ENCODE results near the gene MYOCOS.
"Not testable (repeated sequence)": the region's sequence is repeated elsewhere in the genome, so short reads cannot be mapped to it uniquely, and the experiment has no call there.

MYOCOS gene

DNA sequence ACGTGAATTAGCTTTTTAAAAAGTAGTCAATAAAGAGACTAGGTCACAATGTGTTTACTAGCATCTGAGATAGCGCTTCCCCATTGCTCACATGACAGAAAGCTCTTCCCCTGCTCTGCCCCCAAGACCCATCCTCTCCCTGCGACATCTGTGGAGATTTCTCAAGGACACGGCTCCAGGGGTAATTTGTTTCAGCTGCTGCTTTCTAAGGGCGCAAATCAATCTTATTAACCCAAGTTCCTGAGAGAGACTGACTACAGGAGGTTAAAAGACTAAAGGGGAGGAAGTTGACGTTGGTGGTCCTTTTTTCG lies at the start of gene MYOCOS:
TSS of gene MYOCOS (plus strand) at position 92 of the 311 bp plus-strand sequence. CDS start 1,641 bp downstream, outside the sequence.
- no peak for DNase-seq (ENCODE audit: low read depth, low spot score)

DNA sequence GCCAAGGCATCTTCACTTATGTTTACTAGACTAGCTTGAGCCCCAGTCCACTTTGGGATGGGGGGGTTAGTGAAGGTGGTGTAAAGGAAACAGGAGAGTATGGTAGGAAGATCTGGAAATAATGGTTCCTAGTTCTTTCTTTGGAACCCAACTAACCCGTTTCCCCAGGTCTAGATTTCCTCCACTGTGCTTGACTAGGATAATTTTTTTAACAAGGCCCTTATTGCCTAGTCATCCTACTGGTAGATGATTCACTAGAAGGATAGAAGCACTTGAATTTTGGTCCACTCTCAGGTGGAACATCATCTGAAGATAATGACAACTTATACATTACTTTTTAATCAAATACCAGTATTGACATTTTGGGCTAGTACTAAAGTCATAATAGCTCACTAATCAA lies 45.9 kb upstream of the MYOCOS start:
- no peak for DNase-seq (ENCODE audit: low read depth, low spot score)

GRCh38 chr1:171581226-171581625 lies 40.8 kb upstream of the MYOCOS start:
- DNase-seq (ENCODE audit: low read depth, low spot score): no peak

GRCh38 chr1:171581766-171582165 lies 40.3 kb upstream of the MYOCOS start:
- no peak for DNase-seq (ENCODE audit: low read depth, low spot score)

DNA sequence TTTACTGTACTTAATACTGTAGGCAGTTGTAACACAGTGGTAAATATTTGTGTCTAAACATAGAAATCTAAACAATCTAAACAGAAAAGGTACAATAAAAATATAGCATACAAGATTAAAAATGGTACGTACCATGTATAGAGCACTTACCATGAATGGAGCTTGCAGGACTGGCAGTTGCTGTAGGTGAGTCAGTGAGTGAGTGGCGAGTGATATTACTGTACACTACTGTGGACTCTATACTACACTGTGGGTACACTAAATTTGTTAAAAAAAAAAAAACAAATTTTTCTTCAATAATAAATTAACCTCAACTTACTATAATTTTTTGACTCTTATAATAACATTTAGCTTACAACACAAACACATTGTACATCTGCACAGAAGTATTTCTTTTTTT lies 39.5 kb upstream of the MYOCOS start:
- no peak for DNase-seq (ENCODE audit: low read depth, low spot score)

- no peak for DNase-seq (ENCODE audit: low read depth, low spot score)
These were observed 38.3 kb upstream of the MYOCOS start for GRCh38 chr1:171583591-171584201.

DNA sequence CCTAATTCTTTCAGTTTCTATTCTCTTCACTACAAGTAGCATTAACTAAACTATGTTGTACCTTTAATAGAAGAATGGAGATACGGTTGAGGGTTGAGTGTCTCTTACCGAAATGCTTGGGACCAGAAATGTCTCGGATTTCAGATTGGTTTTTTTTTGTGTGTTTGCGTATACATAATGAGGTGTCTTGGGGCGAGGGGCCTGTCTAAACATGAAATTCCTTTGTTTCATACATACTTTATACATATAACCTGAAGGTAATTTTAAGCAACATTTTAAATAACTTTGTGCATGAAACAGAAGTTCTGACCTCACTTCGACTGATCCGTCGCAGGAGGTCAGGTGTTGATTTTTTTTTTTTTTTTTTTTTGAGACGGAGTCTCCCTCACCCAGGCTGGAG lies 36.3 kb upstream of the MYOCOS start:
- no peak for DNase-seq (ENCODE audit: low read depth, low spot score)

- no peak for DNase-seq (ENCODE audit: low read depth, low spot score)
These were observed 33.8 kb upstream of the MYOCOS start for GRCh38 chr1:171588230-171588629.

DNA sequence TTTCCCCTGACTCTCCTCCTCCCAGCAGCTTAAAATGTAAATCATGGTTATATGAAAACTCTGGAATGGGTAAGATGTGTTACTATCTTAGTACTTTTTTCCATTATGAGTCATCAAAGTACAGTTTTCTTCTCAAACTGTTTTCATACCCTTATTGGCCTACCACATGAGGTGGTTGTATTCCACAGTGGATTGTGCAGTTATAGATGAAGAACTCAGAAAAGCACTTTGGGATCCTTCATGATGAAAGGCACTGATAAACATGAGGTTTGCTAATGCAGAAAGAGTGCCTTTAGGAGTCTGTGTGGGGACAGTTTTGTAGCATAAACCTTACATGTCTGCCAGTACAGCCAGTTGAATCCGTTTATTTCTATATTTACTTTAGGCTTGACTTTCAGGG lies 32.0 kb upstream of the MYOCOS start:
- no peak for DNase-seq (ENCODE audit: low read depth, low spot score)

DNA sequence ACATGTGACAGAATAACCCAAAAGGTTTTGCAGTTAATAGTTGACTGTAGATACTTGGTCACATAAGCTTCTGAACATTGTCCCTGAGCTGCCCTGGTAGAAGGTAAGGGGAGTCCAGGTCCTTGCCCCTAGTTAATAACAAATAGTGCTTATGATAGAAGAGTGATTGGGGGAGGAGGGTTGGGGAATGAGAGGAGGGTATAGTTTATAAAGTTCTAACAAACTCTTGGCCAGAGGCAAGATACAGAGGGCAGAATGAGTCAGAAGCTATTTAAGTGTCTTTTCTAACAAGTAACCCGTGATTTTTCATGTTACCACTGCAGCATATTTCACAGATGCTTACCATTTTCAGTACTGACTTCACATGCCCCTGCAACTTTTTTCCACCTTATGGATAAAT lies 26.7 kb upstream of the MYOCOS start:
- DNase-seq (ENCODE audit: low read depth, low spot score): no peak

DNA sequence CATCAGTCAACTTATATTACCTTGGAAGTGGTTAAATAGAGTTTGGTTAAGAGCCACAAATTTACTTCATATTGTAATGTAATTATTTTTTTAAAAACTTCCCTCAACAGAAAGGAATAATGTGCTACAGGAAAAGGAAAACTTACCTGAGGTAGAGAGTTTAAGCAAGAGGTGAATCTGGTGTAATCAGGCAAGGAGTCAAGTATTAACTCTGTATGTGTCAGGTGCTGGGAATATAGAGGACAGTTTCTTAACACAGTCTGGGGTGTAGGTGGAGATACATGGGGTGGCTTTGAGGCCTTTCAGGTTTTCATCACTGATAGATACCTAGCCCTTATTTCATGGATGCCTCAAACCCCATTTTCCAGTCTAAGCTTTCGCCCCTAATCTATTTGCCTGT lies 25.9 kb upstream of the MYOCOS start:
- no peak for DNase-seq (ENCODE audit: low read depth, low spot score)

DNA sequence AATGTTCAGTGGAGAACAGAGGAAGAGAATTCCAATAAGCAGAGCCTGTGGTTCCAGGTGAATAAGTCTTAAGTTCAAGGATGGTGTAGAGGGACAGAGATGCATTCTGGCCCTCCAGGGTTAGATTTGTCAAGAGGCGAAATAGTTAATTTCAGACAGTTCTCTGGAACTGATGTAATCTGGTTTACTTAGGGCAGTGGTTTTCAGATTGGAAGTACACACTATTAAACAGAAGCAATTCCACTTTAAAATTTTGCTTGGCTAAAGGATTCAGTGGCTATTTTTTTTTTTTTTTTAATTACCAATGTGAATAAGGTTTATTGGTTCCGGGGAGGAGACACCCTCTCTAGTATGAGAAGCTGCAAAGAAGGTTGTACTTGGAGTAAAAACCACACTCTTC lies 25.3 kb upstream of the MYOCOS start:
- no peak for DNase-seq (ENCODE audit: low read depth, low spot score)

DNA sequence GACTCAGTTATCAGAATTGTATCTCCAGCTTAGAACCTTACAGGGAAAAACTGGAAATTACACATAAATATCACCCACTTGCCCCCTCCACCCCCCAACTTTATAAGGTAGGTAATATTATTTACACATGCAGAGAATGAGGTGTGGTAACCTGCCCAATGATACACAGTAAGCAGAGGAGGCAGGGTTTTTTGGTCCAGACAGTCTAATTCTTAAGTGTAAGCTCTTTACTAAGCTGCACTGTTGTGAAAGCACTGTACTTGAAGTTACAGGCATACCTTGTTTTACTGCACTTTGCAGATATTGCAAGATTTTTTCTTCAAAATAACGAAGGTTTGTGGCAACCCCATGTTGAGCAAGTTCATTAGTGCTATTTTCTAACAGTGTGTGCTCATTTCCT lies 24.8 kb upstream of the MYOCOS start:
- DNase-seq (ENCODE audit: low read depth, low spot score): no peak

DNA sequence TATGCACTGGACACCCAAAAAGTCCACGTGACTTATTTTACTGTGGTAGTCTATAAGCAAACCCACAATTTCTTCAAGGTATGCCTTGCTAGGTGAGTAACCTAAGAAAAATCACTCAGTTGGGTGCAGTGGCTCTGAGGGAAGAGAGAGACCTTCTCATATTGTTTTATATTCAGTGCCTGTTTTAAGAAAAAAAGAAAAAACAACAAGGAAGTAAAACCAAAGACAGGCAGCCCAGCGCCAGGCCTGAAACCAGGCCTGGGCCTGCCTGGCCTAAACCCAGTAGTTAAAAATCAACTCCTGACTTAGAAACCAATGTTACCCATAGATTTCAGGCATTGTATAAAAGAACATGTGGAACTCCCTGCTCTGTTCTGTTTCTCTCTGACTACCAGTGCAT lies 21.7 kb upstream of the MYOCOS start:
- not testable (repeated sequence) for DNase-seq (ENCODE audit: low read depth, low spot score)

DNA sequence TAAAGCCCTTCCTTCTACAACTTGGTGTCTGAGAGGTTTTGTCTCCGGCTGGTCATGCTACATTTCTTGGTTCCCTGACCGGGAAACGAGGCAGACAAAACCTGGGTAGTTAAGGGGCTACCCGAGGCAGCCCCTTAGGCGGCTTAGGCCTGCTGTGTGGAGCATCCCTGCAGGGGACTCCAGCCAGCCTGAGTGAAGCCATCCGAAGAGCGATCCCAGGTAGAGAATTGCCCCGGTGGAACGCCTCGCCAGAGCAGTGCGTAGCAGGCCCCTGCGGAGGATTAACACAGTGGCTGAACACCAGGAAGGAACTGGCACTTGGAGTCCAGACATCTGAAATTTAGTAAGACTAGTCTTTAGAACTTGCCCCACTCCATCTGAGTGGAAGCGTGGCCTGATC lies 21.2 kb upstream of the MYOCOS start:
- DNase-seq (ENCODE audit: low read depth, low spot score): no peak

DNA sequence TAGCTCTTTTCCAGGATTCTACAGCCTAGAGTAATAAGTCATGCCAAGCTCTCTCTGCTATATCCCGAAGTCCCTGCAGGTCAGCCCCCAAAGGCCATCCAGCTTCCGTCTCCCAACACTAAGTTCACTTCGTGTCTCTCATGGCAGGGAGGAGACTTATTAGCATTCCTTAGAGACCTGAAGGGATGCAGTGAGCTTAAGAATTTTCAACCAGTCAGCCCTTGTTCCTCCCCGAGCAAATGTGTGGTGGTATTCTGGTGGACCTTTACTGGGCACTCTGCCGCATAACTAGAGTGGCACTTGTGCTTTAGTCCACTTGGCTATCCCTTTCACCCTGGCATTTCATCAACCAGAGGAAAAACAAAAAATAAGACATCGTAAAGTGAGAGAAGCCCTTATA lies 19.0 kb upstream of the MYOCOS start:
- DNase-seq (ENCODE audit: low read depth, low spot score): not testable (repeated sequence)

- no peak for DNase-seq (ENCODE audit: low read depth, low spot score)
These were observed 15.6 kb upstream of the MYOCOS start for GRCh38 chr1:171606402-171606941.

DNA sequence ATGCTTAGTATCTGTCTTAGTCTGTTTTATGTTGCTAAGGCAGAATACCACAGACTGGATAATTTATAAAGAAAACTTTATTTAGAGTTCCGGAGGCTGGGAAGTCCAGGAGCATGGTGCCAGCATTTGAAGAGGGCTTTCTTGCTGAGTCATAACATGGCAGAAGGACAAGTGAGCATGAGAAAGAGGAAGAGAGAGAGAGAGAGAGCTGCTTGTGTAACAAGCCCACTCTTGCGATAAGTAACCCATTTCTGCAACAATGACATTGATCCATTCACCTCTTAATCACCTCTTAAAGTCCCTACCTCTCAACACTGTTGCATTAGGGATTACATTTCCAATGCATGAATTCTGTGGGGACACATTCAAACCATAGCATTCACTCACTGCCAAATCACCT lies 11.7 kb upstream of the MYOCOS start:
- DNase-seq (ENCODE audit: low read depth, low spot score): no peak

- DNase-seq (ENCODE audit: low read depth, low spot score): no peak
These were observed 10.7 kb upstream of the MYOCOS start for GRCh38 chr1:171611306-171611705.

GRCh38 chr1:171613282-171613681 lies 8.8 kb upstream of the MYOCOS start:
- no peak for DNase-seq (ENCODE audit: low read depth, low spot score)

DNA sequence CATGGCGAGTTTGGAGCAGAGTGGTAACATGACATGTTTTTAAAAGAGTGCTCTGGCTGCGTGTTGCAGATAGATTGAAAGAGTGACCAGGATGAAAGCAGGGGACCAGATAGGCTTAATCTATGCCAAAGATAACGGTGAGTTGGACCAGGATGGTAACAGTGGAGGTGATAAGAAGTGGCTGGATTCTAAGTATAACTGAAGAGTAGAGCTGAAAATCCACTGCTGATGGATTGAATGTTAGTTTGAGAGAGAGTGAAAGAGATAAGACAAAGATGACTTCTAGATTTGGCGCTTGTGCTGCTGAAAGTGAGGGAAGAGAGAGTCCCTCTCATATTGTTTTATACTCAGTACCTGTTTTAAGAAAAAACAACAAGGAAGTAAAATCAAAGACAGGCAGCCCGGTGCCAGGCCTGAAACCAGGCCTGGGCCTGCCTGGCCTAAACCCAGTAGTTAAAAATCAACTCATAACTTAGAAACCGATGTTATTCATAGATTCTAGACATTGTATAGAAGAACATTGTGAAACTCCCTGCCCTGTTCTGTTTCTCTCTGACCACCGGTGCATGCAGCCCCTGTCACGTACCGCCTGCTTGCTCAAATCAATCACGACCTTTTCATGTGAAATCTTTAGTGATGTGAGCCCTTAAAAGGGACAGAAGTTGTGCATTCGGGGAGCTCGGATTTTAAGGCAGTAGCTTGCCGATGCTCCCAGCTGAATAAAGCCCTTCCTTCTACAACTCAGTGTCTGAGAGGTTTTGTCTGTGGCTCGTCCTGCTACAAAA lies 6.7 kb upstream of the MYOCOS start:
- DNase-seq (ENCODE audit: low read depth, low spot score): not testable (repeated sequence)

DNA sequence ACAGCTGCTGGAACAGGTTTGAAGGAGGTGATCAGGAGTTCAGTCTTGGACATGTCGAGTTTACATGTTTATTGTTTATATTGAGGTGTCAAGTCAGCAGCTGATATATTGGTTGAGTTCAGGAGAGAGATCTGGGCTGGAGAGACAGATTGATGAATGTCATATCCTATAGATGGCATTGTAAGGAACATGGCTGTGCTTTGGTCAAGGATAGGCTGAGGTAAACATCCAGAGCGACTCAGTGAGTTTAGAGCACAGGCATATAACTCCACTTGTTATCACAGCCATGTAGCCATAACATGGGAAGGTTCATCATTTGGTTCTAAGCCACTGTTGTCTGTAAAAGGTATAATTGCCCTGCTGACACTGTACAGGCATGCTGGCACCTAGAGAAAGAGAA lies 5.5 kb upstream of the MYOCOS start:
- no peak for DNase-seq (ENCODE audit: low read depth, low spot score)

DNA sequence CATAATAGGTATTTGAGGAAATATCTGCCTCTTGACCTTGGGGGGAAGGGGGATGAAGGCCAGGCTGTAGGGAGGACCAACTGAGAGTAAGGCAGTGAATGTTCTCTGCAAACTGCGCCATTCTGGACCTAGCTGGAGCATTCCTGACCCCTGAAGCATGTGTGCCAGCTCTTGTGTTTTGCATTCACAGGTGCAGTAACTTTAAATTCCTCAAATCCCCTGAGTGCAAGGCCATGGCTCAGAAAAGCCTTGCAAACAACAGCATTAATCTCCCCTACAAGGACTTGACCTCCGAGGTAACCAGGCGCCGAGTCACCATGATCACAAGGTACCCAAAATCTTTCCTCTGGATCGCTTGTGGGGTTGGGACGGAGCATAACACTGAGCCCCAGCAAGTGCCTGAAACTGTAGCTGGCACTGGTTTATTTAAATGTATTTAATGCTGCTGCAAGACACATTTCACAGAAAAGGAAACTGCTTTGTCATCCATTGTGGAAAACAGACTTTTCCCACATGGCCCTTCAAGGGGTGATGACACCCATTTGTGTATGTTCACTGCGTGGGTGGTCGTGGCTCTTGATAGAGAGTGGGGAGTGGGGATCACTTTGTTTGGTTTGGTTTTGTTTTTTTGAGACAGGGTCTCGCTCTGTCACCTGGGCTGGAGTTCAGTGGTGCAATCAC lies 1.7 kb downstream of the MYOCOS start:
- no peak for DNase-seq (ENCODE audit: low read depth, low spot score)
